ENCODE results near the gene ZNF521.
A peak's percentile ranks its signal among the peaks of the same experiment; 100 is the strongest.

The ZNF521 gene

DNA sequence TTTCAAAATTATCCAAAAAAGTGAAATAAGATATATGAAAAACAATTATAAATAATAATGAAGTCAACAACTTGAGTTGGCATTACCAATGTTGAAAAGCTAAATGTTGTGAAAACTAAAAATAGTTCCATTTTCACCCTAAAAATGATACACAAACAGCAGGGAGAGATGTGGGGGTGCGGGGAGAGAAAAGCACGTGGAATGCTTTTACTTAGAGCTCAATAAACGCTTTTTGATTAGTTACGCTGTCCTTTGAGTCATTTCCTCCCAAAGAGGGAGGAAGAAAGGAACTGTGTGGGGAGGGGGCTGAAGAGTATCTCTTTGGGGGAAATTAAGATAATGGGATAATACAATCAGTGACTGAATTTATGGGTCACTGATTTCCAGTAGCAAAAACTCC lies 29.2 kb downstream of the ZNF521 start:
- TF ChIP-seq FOXP2 (optimal IDR thresholded peaks at IDR 0.05; ENCODE audit: borderline replicate concordance, extremely low read depth, extremely low read length, insufficient read depth) (no peak), POLR2AphosphoS5 (IDR thresholded peaks at IDR 0.05; ENCODE audit: low read depth, low read length) (peak; percentile 29; the same call in 1 of the 2 replicates), TAF1 (IDR thresholded peaks at IDR 0.05; ENCODE audit: borderline replicate concordance, insufficient read depth, low read length) (0 out of 2 replicates have a peak, but pooled peaks have one; percentile 31), SIN3A (IDR thresholded peaks at IDR 0.05; ENCODE audit: borderline replicate concordance, insufficient read depth, low read length) (peak; percentile 92; the same call in 1 of the 2 replicates)
- TF ChIP-seq, protein P1, sequence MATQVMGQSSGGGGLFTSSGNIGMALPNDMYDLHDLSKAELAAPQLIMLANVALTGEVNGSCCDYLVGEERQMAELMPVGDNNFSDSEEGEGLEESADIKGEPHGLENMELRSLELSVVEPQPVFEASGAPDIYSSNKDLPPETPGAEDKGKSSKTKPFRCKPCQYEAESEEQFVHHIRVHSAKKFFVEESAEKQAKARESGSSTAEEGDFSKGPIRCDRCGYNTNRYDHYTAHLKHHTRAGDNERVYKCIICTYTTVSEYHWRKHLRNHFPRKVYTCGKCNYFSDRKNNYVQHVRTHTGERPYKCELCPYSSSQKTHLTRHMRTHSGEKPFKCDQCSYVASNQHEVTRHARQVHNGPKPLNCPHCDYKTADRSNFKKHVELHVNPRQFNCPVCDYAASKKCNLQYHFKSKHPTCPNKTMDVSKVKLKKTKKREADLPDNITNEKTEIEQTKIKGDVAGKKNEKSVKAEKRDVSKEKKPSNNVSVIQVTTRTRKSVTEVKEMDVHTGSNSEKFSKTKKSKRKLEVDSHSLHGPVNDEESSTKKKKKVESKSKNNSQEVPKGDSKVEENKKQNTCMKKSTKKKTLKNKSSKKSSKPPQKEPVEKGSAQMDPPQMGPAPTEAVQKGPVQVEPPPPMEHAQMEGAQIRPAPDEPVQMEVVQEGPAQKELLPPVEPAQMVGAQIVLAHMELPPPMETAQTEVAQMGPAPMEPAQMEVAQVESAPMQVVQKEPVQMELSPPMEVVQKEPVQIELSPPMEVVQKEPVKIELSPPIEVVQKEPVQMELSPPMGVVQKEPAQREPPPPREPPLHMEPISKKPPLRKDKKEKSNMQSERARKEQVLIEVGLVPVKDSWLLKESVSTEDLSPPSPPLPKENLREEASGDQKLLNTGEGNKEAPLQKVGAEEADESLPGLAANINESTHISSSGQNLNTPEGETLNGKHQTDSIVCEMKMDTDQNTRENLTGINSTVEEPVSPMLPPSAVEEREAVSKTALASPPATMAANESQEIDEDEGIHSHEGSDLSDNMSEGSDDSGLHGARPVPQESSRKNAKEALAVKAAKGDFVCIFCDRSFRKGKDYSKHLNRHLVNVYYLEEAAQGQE (IDR thresholded peaks at IDR 0.05; ENCODE audit: insufficient read depth in 1 of 2, low read depth in 2 of 2, low read length in 2 of 2), result no peak

DNA sequence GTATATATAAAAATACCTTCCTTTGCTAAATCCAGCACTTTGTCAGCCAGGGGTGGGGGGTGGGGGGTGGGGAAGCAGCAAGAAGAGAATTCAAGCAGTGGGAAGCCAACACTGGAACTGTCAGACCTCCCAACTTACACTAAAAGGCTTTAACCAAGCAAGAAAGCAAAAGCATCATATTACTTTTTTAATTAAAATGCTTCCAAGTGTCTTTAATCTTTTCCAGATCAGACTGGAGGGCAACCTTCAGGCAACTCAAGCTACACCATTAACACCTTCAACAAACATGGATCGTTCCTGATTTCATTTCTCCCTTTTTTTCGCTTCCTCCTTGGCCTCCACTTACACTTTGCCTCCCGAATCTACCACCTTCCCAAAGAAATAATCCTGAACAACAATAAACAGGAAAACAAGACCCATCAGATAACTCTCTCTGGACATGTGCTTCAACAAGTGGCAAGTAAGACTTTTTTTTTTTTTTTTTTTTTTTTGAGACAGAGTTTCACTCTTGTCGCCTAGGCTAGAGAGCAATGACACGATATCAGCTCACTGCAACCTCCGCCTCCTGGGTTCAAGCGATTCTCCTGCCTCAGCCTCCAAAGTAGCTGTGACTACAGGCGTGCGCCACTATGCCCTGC lies 35.5 kb downstream of the ZNF521 start:
- TF ChIP-seq SIN3A (IDR thresholded peaks at IDR 0.05; ENCODE audit: borderline replicate concordance, insufficient read depth, low read length) (no peak), TAF1 (IDR thresholded peaks at IDR 0.05; ENCODE audit: borderline replicate concordance, insufficient read depth, low read length) (no peak), FOXP2 (optimal IDR thresholded peaks at IDR 0.05; ENCODE audit: borderline replicate concordance, extremely low read depth, extremely low read length, insufficient read depth) (no peak), POLR2AphosphoS5 (IDR thresholded peaks at IDR 0.05; ENCODE audit: low read depth, low read length) (no peak)
- TF ChIP-seq, protein P1 (IDR thresholded peaks at IDR 0.05; ENCODE audit: insufficient read depth in 1 of 2, low read depth in 2 of 2, low read length in 2 of 2), result no peak

DNA sequence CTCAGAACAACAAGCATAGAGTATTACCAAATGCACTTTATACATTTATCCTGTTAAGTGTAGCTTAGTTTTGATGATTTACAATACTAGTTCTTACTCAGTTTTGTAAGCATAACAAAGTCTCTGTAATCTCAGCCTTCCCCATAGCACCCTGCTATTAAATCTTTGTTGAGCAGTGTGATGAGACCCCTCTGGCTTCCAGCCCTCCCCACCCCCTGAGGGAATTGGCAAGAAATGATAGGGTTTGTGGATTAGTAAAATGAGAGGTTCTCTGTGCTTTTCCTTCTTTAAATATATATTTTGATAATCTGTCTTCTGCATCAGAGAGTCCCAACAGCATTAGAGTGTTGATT lies 37.2 kb downstream of the ZNF521 start:
- TF ChIP-seq TAF1 (IDR thresholded peaks at IDR 0.05; ENCODE audit: borderline replicate concordance, insufficient read depth, low read length) (no peak), POLR2AphosphoS5 (IDR thresholded peaks at IDR 0.05; ENCODE audit: low read depth, low read length) (no peak), FOXP2 (optimal IDR thresholded peaks at IDR 0.05; ENCODE audit: borderline replicate concordance, extremely low read depth, extremely low read length, insufficient read depth) (no peak)
- TF ChIP-seq, protein P1 (IDR thresholded peaks at IDR 0.05; ENCODE audit: insufficient read depth in 1 of 2, low read depth in 2 of 2, low read length in 2 of 2), result no peak

DNA sequence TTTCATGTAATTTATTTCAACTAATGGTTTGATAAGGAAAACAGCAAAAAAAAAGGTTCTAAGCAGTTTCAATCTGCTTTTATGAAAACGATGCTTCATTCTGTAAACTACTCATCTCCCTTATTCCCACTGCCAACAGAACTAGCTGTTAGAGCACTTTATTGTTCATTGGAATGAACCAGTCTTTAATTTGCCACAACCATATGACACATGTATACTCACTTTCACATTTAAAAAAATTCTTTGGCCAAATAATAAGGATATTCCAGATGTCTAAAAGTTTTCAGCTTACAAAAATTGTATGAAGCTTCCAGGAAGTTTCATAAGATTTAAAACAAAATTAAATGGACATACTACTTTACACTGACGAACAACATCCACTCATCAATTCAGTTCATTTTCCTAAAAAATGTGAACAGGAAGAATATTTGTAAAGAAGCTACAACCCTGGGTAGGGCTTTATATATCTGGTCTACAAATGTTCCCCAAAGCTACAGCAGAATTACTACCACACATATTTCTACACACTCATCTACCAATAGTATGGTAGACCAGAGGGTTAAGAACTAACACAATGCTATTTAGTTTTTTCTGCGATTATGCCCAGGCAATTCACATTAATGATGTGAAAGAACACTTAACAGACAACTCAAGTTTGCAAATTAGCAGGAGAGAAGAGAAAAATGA lies 37.7 kb downstream of the ZNF521 start:
- TF ChIP-seq TAF1 (IDR thresholded peaks at IDR 0.05; ENCODE audit: borderline replicate concordance, insufficient read depth, low read length) (no peak), POLR2AphosphoS5 (IDR thresholded peaks at IDR 0.05; ENCODE audit: low read depth, low read length) (no peak), SIN3A (IDR thresholded peaks at IDR 0.05; ENCODE audit: borderline replicate concordance, insufficient read depth, low read length) (no peak), FOXP2 (optimal IDR thresholded peaks at IDR 0.05; ENCODE audit: borderline replicate concordance, extremely low read depth, extremely low read length, insufficient read depth) (no peak)
- TF ChIP-seq, protein P1 (IDR thresholded peaks at IDR 0.05; ENCODE audit: insufficient read depth in 1 of 2, low read depth in 2 of 2, low read length in 2 of 2), result no peak

Measured in PFSK-1 (cell line).